OCI-LY1 (cell line): ENCODE data around the gene ZNHIT2.

Experiments
- H2AFZ ChIP-seq: fragments of 200-600 bp; sonication (generic), shearing (Covaris generic); 2 replicates; pipeline ENCODE4 v1.6.0; 2014; ENCODE audit warnings: antibody characterized with exemption, mild to moderate bottlenecking, low read length
- H3F3A ChIP-seq: fragments of 200-600 bp; sonication (generic), shearing (Covaris generic); 2 replicates; pipeline ENCODE4 v1.6.0; 2014; ENCODE audit warnings: mild to moderate bottlenecking, antibody characterized with exemption, low read length, moderate library complexity; ENCODE audit not compliant: insufficient read depth
- H3K27ac ChIP-seq: fragments of 200-600 bp; sonication (generic); 2 replicates; pipeline ENCODE4 v1.5.1; 2014; ENCODE audit warnings: low read length, mixed run types, mild to moderate bottlenecking, low read depth; ENCODE audit not compliant: poor library complexity, severe bottlenecking
- H3K27me3 ChIP-seq: fragments of 200-600 bp; sonication (generic); 2 replicates; pipeline ENCODE4 v1.6.0; 2014; ENCODE audit warnings: antibody characterized with exemption, mild to moderate bottlenecking, low read length, moderate library complexity; ENCODE audit not compliant: insufficient read depth
- H3K36me3 ChIP-seq: fragments of 200-600 bp; sonication (generic); 2 replicates; pipeline ENCODE4 v1.6.1; 2014; ENCODE audit warnings: mild to moderate bottlenecking, antibody characterized with exemption, low read length, moderate library complexity, mixed read lengths; ENCODE audit not compliant: insufficient read depth
- H3K4me1 ChIP-seq: fragments of 200-600 bp; sonication (generic); 2 replicates; pipeline ENCODE4 v1.5.1; 2014; ENCODE audit warnings: mild to moderate bottlenecking, low read length, moderate library complexity; ENCODE audit not compliant: insufficient read depth, severe bottlenecking
- H3K4me2 ChIP-seq: fragments of 200-600 bp; sonication (generic), shearing (Covaris generic); 2 replicates; pipeline ENCODE4 v1.6.1; 2014; ENCODE audit warnings: low read length
- H3K4me3 ChIP-seq: fragments of 200-600 bp; sonication (generic); 2 replicates; pipeline ENCODE4 v1.5.1; 2014; ENCODE audit warnings: low read length, low read depth, mild to moderate bottlenecking, mixed read lengths; ENCODE audit not compliant: poor library complexity, severe bottlenecking
- H3K79me2 ChIP-seq: fragments of 200-600 bp; shearing (Covaris generic); 2 replicates; pipeline ENCODE4 v1.6.1; 2016; ENCODE audit warnings: mixed run types, low read length, mixed read lengths; ENCODE audit not compliant: insufficient read depth
- H3K9ac ChIP-seq: fragments of 200-600 bp; sonication (generic), shearing (Covaris generic); 2 replicates; pipeline ENCODE4 v1.6.1; 2014; ENCODE audit warnings: mild to moderate bottlenecking, low read length, mixed read lengths
- H3K9me2 ChIP-seq: fragments of 200-600 bp; sonication (generic), shearing (Covaris generic); 2 replicates; pipeline ENCODE4 v1.6.1; 2014; ENCODE audit warnings: low read depth, mild to moderate bottlenecking, low read length, mixed read lengths
- H3K9me3 ChIP-seq: fragments of 200-600 bp; shearing (Covaris generic); 2 replicates; pipeline ENCODE4 v1.6.1; 2014; ENCODE audit warnings: low read length, mixed read lengths
- H4K20me1 ChIP-seq: fragments of 200-600 bp; sonication (generic), shearing (Covaris generic); 2 replicates; pipeline ENCODE4 v1.6.0; 2016; ENCODE audit warnings: mild to moderate bottlenecking, low read length; ENCODE audit not compliant: insufficient read depth
- CTCF ChIP-seq: fragments of 200-600 bp; sonication (generic), shearing (Covaris generic); IDR thresholded peaks from 2 replicates; pipeline ENCODE4 v1.5.1; 2017; ENCODE audit warnings: mild to moderate bottlenecking, antibody characterized with exemption, low read length, moderate library complexity, mixed read lengths
- EZH2 ChIP-seq: fragments of 200-600 bp; sonication (generic), shearing (Covaris generic); IDR thresholded peaks from 2 replicates; pipeline ENCODE4 v1.8.0; 2017; ENCODE audit warnings: borderline replicate concordance, mixed run types, mild to moderate bottlenecking, antibody characterized with exemption, low read length, moderate library complexity, mixed read lengths

The ZNHIT2 gene

GRCh38 chr11:65107751-65108468, 9.6 kb downstream of the ZNHIT2 start:
- Histone ChIP-seq H3K4me3 (no peak overlapping the region), H3K9me2 (no peaks in the 10 kb centered on the region), H3K27ac (no peak overlapping the region), H3K4me2 (no peak overlapping the region), H3K27me3 (no peaks in the 10 kb centered on the region), H3F3A (0 out of 2 replicates have a peak, but pooled peaks cover under 1% of the 10 kb centered on the region), H3K9me3 (no peaks in the 10 kb centered on the region), H3K36me3 (peaks cover 26% of the 10 kb centered on the region; the same call in 1 of the 2 replicates), H2AFZ (no peak overlapping the region), H3K4me1 (peaks cover 17% of the 10 kb centered on the region), H4K20me1 (no peaks in the 10 kb centered on the region), H3K9ac (no peak overlapping the region), H3K79me2 (no peaks in the 10 kb centered on the region)
- TF ChIP-seq EZH2 (no peak), CTCF (no peak)

- Histone ChIP-seq H3K9me3 (no peaks in the 10 kb centered on the region), H3K9ac (no peak overlapping the region), H3K27me3 (no peaks in the 10 kb centered on the region), H3F3A (no peaks in the 10 kb centered on the region), H3K9me2 (no peaks in the 10 kb centered on the region), H3K36me3 (peaks cover 26% of the 10 kb centered on the region; the same call in 1 of the 2 replicates), H3K4me1 (peaks cover 13% of the 10 kb centered on the region), H3K4me2 (no peak overlapping the region), H3K4me3 (no peak overlapping the region), H4K20me1 (no peaks in the 10 kb centered on the region), H2AFZ (no peak overlapping the region), H3K79me2 (no peaks in the 10 kb centered on the region), H3K27ac (no peak overlapping the region)
- TF ChIP-seq CTCF (no peak), EZH2 (no peak)
Observed at GRCh38 chr11:65107078-65107477, 10.4 kb downstream of the ZNHIT2 start.

- Histone ChIP-seq H3K9me2 (no peaks in the 10 kb centered on the region), H3K9me3 (no peaks in the 10 kb centered on the region), H2AFZ (no peak overlapping the region), H4K20me1 (no peaks in the 10 kb centered on the region), H3K4me2 (no peak overlapping the region), H3K4me3 (no peak overlapping the region), H3K9ac (no peak overlapping the region), H3K79me2 (no peaks in the 10 kb centered on the region; the same call in 1 of the 2 replicates), H3F3A (no peaks in the 10 kb centered on the region), H3K27me3 (no peaks in the 10 kb centered on the region), H3K4me1 (no peaks in the 10 kb centered on the region), H3K36me3 (peaks cover 23% of the 10 kb centered on the region; the same call in 1 of the 2 replicates), H3K27ac (no peak overlapping the region)
- TF ChIP-seq CTCF (no peak), EZH2 (no peak)
Observed at GRCh38 chr11:65104628-65105027, 12.9 kb downstream of the ZNHIT2 start.
